HEK293T (cell line): Measurements from ENCODE around the gene ZNF750.

Source experiments
- BHLHE40 ChIP-seq: fragments of 450-650 bp; IDR thresholded peaks from 2 replicates; pipeline ENCODE4 v1.6.1; 2016; ENCODE audit warnings: mild to moderate bottlenecking, moderate library complexity, borderline replicate concordance
- FOXM1 ChIP-seq: fragments of 450-650 bp; IDR thresholded peaks from 2 replicates; pipeline ENCODE4 v1.6.1; 2017; ENCODE audit warnings: mild to moderate bottlenecking, borderline replicate concordance
- LEF1 ChIP-seq: fragments of 450-650 bp; IDR thresholded peaks from 2 replicates; pipeline ENCODE4 v1.6.1; 2017; ENCODE audit warnings: mild to moderate bottlenecking, borderline replicate concordance
- SP1 ChIP-seq: fragments of 450-650 bp; IDR thresholded peaks from 2 replicates; pipeline ENCODE4 v1.6.1; 2017

- TF ChIP-seq SP1 (no peak), FOXM1 (no peak), BHLHE40 (no peak), LEF1 (no peak)
Measured at GRCh38 chr17:82875407-82875856, 35.6 kb upstream of the ZNF750 start.
